ENCODE data around the gene RTN4RL2.

RTN4RL2 gene

DNA sequence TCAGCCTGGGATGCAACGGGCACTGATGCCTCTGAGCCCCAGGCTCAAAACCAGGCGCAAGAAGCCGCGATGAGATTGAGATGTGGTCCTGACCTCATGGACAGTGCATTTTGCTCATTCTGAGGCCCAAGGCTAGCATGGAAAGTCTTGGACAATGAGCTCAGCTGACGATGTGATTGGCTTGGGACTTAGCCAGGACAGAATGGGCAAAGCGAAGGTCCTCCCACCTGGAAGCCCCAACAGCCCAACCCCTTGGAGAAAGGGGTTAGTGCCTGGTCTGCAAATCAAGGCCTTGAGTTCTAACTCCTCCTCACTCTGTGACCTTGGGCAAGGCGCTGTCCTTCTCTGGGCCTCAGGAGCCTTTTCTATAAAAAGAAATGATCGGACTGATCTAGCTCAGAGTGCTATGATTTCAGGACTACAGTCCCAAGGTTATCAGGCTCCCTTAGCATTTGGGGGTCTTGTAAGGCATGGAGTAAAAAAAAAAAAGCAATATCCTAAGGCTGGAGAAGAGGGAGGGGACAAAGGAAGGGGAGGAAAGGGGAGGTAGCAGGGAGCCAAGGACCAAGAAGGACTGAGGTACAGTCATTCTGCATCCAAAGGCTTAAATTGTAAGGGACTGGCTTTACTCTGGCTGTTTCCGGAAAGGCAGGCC, 36.1 kb upstream of the RTN4RL2 start:
- Histone ChIP-seq H3K9me3 (no peaks in the 10 kb centered on the region), H3K4me2 (peak overlapping the region; percentile 100), H3K4me3 (peak overlapping the region; percentile 76), H3K27me3 (no peaks in the 10 kb centered on the region), H3K36me3 (peaks cover 63% of the 10 kb centered on the region), H3K27ac (peak overlapping the region; percentile 94), H3K4me1 (peaks cover 62% of the 10 kb centered on the region), H3K9ac (peak overlapping the region; percentile 90), H4K20me1 (peaks cover 53% of the 10 kb centered on the region)
- TF ChIP-seq Cebpa-rat (IDR thresholded peaks at IDR 0.05), result no peak

DNA sequence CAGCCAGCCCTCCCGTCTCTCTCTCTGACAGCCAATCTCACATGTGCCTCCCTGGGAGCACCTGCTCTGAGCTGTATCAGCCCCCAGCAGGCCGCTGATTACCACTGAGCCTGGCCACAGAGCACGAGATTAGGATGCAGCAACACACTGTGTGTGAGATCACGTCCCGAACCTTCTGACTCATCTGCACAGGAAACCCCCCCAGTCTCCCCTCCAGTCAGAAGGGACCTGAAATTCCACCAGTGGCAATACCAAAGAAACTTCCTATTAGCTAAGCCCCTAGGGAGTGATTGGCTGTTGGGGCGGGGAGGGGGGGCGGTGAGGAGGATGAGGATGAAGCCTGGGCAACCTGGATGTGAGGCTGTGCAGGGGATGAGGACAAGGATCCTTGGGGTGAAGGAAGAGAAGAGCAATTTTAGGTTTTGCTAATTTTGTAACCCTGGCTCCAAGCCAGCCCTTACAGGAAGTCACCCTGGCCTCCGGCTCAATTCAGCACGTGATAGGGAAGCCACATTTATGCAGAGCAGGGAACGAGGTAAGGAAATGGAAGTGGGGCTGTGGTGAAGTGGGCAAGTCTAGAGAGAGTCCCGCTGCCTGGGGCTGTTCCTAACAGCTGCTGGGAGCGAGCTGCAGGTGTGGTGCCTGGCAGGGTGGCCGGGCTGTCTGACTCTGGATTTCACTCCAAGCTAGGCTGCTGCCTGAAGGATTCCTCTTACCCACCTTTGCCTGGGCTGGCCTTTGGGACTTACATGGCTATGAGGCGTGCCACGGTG, 35.4 kb upstream of the RTN4RL2 start:
- H3K4me2 ChIP-seq, result peak overlapping the region; percentile 100
- no peak for TF ChIP-seq Cebpa-rat (IDR thresholded peaks at IDR 0.05)
- H4K20me1 ChIP-seq, result peaks cover 46% of the 10 kb centered on the region
- H3K36me3 ChIP-seq, result peaks cover 56% of the 10 kb centered on the region
- H3K9ac ChIP-seq, result peak overlapping the region; percentile 90
- H3K4me3 ChIP-seq, result peak overlapping the region; percentile 76
- H3K27ac ChIP-seq, result peak overlapping the region; percentile 94
- peaks cover 62% of the 10 kb centered on the region for H3K4me1 ChIP-seq
- H3K9me3 ChIP-seq, result no peaks in the 10 kb centered on the region
- no peaks in the 10 kb centered on the region for H3K27me3 ChIP-seq

DNA sequence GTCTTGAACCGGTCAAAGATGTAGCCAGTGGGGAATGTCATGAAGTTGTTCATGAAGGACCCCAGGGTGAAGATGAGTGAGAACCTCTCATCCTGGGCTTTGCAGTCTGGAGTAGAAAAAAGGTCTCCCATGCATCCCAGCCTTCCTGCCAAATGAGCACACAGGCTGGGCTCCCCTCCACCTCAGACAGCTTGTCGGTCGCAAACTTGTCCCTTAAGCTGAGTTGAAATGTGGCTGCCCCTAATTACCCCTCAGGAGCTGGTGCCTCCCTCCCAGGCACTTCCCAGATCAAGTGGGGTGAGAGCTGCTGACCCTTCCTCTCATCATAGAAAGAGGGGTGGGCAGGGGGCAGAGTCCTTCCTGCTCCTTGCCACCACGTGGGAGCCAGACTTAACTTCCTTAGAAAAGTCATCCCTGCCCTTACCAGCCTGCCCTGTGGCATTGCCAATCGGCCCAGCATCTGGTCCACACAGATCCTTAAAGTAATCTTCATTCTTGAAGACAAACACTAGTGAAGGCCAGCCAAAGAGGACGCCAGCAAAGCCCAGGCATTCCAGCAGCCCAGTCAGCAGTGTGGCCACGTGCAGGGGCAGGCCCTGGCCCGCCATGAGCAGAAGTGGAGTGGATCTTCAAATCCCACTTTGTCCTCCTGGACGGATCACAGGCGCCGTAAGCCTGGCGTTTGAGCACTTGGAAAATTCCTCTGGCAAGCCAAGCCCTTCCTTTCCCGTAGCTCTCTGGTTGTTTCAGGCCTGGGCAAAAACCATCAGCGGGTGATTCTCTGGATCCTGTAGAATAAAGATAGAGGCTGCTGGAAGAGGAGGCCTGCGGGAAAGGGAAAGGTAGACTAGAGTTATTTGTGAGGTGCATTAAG, 34.5 kb upstream of the RTN4RL2 start:
- H3K27ac ChIP-seq, result peak overlapping the region; percentile 94
- H3K4me2 ChIP-seq, result peak overlapping the region; percentile 100
- peaks cover 38% of the 10 kb centered on the region for H4K20me1 ChIP-seq
- no peak for TF ChIP-seq Cebpa-rat (IDR thresholded peaks at IDR 0.05)
- peaks cover 47% of the 10 kb centered on the region for H3K36me3 ChIP-seq
- H3K27me3 ChIP-seq, result no peaks in the 10 kb centered on the region
- H3K9ac ChIP-seq, result peak overlapping the region; percentile 90
- peaks cover 61% of the 10 kb centered on the region for H3K4me1 ChIP-seq
- H3K4me3 ChIP-seq, result peak overlapping the region; percentile 76
- no peaks in the 10 kb centered on the region for H3K9me3 ChIP-seq

DNA sequence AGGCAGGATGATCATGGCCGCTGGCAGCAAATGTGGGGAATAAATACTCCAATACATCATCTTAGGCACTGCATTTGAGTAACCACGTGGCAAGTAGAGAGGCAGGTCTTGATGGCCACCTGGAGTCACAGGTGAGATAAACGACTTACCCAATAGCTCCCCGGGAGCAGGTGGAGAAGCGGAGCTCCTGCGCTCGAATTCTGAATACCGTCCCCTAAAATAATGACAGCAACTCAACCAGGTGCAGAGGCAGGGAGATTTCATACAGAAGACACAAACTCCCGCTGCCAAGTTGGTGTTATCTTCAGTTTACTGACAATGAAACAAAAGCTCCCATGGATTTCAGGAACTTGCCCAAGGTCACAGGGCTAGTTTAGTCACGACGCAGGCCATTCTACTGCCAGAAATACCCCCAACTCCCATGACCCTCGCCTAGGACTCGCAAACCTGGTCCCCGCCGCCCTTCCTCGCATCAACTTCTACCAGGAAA, 33.8 kb upstream of the RTN4RL2 start:
- Histone ChIP-seq H3K4me2 (peak overlapping the region; percentile 100), H3K27ac (peak overlapping the region; percentile 94), H3K27me3 (no peaks in the 10 kb centered on the region), H4K20me1 (peaks cover 31% of the 10 kb centered on the region), H3K36me3 (peaks cover 40% of the 10 kb centered on the region), H3K9ac (peak overlapping the region; percentile 90), H3K9me3 (no peaks in the 10 kb centered on the region), H3K4me1 (peaks cover 54% of the 10 kb centered on the region), H3K4me3 (peak overlapping the region; percentile 76)
- TF ChIP-seq Cebpa-rat (IDR thresholded peaks at IDR 0.05), result no peak

DNA sequence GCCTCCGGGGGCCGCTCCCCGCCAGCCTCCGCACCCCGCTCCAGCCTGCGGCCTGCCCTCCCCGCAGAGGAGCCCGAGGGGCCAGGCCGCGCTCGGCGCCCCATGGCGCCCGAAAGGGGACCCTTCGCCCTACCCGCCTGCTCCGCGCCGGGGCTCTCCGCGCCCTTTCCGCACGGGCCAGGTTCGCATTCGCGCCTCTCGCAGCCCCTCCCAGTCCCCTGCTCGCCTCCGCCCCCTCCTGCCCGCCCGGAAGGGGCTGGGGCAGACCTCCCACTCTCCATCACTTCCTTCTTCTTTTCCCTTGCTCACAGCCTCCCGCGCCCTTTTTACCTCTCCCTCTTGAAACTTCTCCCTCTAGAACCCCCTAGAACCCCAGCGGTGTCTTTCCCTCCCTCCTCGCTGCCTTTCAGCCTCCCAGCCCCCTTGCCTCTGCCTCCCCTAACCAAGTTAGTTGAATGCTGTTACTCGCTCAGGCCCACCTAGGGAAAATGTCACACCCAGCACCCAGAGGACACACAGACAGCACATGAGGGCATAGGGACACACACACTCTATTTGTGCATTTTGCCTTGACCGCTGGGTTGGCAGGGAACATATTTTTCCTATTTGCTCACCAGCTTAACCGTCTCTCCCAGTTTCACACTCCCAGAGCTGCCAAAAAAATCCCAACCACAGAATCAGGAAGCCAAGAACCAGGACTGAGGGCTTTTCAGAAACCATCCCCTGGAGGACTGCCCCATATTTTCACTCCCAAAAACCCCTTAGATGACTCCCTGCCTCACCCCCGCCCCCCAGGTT, 33.2 kb upstream of the RTN4RL2 start, which contains the start of gene SLC43A3:
TSS of gene SLC43A3 (minus strand) at position 193 of the 798 bp plus-strand sequence. CDS start 949 bp downstream, outside the sequence.
- H3K9me3 ChIP-seq, result no peaks in the 10 kb centered on the region
- H3K27me3 ChIP-seq, result no peaks in the 10 kb centered on the region
- peaks cover 25% of the 10 kb centered on the region for H4K20me1 ChIP-seq
- H3K4me3 ChIP-seq, result peak within 1 kb of the TSS; percentile 76
- H3K36me3 ChIP-seq, result peaks cover 34% of the 10 kb centered on the region
- H3K4me1 ChIP-seq, result peaks cover 50% of the 10 kb centered on the region
- H3K4me2 ChIP-seq, result peak within 1 kb of the TSS; percentile 100
- peak within 1 kb of the TSS; percentile 94 for H3K27ac ChIP-seq
- TF ChIP-seq Cebpa-rat (IDR thresholded peaks at IDR 0.05), result no peak
- peak within 1 kb of the TSS; percentile 90 for H3K9ac ChIP-seq

DNA sequence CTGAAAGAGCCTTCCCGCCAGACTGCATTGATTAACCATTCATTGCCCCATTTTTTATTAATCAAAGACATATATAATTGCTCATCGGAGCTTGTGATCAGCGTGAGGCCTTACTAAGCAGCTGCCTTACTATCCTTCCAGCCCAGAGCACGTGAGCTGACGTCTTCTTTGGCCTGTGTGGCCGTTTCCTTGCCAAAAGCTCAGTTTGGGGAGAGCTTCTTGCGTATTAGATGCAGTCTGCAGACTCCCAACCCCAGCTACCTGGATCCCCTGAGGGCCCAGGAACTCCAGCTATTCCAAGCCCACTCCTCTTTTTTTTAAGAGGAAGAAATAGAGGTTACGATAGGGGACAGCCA, 32.6 kb upstream of the RTN4RL2 start:
- Histone ChIP-seq H3K27ac (peak overlapping the region; percentile 94), H3K27me3 (no peaks in the 10 kb centered on the region), H3K36me3 (peaks cover 28% of the 10 kb centered on the region), H3K9me3 (no peaks in the 10 kb centered on the region), H4K20me1 (peaks cover 19% of the 10 kb centered on the region), H3K4me1 (peaks cover 50% of the 10 kb centered on the region), H3K9ac (peak overlapping the region; percentile 90), H3K4me2 (peak overlapping the region; percentile 100), H3K4me3 (peak overlapping the region; percentile 76; the same call in 1 of the 2 replicates)
- TF ChIP-seq Cebpa-rat (IDR thresholded peaks at IDR 0.05), result no peak

DNA sequence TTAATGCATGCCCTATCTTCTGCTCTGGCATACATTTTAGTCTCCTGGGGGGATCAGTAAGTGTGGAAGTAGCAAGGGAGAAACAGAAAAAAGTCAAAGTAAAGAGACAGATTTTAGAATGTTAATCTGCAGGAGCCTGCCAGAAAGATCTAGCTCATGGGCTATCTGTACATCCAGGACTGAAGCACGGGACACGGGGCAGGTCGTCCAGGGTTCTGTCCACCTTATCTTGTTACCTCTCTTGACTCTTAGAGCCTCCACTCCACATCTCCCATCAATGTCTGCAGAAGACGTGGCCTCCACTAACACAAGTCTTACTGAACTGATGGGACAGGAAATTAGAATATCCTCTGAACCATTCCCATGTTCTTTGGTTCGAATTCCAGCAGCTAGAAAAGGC, 31.7 kb upstream of the RTN4RL2 start:
- Histone ChIP-seq H3K36me3 (peaks cover 19% of the 10 kb centered on the region), H3K27me3 (no peaks in the 10 kb centered on the region), H3K4me2 (no peak overlapping the region), H3K4me1 (peaks cover 46% of the 10 kb centered on the region), H3K9me3 (no peaks in the 10 kb centered on the region), H3K9ac (no peak overlapping the region), H3K27ac (no peak overlapping the region), H3K4me3 (no peak overlapping the region), H4K20me1 (peaks cover 12% of the 10 kb centered on the region)
- no peak for TF ChIP-seq Cebpa-rat (IDR thresholded peaks at IDR 0.05)

DNA sequence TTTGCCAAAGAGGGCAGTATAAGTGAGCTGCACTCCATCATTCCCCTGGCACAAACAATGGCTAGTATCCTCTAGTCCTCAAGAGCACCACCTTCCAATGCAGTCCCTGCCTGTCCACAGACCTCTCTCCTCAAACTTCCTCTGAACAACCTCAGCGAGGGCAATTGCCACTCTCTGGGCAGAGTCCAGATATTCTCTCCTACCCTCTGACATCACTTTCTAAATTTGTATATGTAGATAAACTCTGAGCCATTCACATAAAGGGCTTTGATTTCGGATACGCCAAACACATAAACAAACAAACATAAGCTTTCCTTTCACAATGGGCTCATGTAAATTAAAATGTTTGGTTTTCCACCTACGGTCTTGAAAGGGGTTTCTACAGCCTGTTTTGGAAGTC, 30.4 kb upstream of the RTN4RL2 start:
- H3K27ac ChIP-seq, result no peak overlapping the region
- no peaks in the 10 kb centered on the region for H3K9me3 ChIP-seq
- H3K4me1 ChIP-seq, result peaks cover 36% of the 10 kb centered on the region

DNA sequence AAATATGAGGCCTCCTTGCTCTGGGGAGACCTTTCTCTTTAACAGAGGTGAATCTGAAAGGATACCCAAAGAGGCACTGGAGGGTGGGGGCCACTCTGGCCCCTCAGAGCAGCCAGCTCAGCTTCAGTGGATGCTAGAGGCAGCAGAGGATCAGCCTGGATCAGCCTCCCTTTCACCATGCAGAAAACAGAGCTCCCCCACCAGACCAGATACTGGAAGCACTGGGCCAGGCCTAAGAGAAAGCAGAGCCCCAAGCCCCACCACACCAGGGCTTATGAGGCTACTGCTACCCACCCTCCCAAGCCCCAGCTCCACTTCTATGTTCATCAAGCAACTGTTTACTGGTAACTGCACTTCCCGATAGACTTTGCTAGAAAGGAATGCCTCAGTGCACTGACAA, 29.4 kb upstream of the RTN4RL2 start:
- no peak overlapping the region for H3K4me3 ChIP-seq
- H3K4me2 ChIP-seq, result no peak overlapping the region
- peaks cover 28% of the 10 kb centered on the region for H3K4me1 ChIP-seq
- no peak overlapping the region for H3K9ac ChIP-seq
- no peaks in the 10 kb centered on the region for H3K9me3 ChIP-seq
- no peaks in the 10 kb centered on the region for H3K27me3 ChIP-seq
- no peaks in the 10 kb centered on the region for H4K20me1 ChIP-seq
- TF ChIP-seq Cebpa-rat (IDR thresholded peaks at IDR 0.05), result no peak
- no peak overlapping the region for H3K27ac ChIP-seq
- peaks cover 2% of the 10 kb centered on the region; the same call in 1 of the 2 replicates for H3K36me3 ChIP-seq

More for the DNA sequence above, 30.4 kb upstream of the RTN4RL2 start:
- Histone ChIP-seq H3K4me2 (no peak overlapping the region), H4K20me1 (no peaks in the 10 kb centered on the region), H3K36me3 (peaks cover 10% of the 10 kb centered on the region; the same call in 1 of the 2 replicates), H3K27me3 (no peaks in the 10 kb centered on the region), H3K9ac (no peak overlapping the region), H3K4me3 (no peak overlapping the region)
- no peak for TF ChIP-seq Cebpa-rat (IDR thresholded peaks at IDR 0.05)
